Fibroblast of gingiva (primary cell): ENCODE data around the gene MTHFD1L.
"Not testable (repeated sequence)": the region's sequence is repeated elsewhere in the genome, so short reads cannot be mapped to it uniquely, and the experiment has no call there.

Experiments
- DNase-seq: peaks from one replicate; pipeline ENCODE4 v3.0.0-alpha.2; 2011; ENCODE audit warnings: low read depth

Gene MTHFD1L

DNA sequence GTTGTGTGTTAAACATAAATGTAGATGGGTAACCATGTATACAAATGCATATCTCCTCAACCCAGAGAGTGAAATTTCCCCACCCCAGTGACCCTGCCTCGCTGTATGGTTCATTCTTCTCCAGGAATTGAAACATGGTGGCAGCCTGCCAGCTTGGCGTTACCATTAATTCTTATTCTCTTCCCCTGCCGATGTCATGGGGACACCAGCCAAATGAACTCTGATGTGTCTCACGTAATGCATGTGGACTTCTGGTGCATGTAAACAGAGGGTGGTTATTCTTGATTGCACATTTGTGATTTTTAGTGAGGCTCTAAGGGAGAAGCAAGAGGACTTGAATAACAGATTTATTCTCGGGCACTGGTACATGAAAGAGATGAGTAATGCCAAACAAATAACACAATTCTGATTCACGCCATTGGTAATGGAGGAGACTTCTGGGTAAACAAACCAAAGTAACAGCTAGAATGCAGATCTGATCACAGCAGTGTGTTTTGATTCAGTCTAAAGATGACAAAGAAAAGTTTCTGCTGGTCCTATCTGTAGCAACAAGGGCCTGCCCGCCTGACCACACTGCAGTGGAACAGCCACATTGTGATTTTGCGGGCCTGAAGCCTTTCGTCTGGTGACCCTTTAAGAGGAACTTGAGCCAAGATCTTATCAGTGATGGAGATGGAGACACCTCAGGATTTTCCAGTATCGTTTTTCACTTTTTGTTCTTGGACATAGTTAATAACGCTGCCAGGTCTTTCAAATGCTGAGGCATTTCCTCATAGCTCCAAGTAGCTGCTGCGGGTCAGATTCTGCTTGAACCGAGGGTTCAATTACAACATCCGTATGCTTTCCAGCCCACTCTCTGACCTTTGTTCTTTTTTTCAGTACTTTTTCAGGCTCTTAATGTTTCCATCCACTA is 202.4 kb downstream of the MTHFD1L start:
- DNase-seq: peak; percentile 97

DNA sequence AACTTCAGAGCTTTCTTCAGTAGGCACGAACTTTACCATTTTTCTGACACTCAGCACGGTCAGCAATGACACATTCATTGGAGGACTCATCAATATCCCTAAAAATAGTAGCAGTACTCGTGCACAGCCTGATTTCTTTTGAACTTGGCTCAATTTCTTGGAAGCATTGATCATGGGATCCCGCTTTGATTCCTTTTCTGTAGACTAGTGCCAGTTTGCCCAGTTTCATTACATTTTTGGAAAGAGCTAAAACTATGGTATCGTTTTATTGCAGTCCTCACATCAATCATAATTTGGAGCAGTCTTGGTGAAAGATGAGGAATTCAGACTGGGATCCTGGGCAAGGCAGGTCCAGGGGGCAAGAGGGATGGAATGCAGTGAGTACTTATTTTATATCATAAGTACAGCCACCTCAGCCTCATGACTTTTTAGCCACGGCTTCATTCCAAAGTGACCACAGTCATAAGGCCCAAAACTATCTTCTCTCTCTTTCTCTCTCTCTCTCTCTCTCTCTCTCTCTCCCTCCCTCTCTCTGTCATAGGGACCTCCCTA is 203.3 kb downstream of the MTHFD1L start:
- DNase-seq: peak; percentile 31

DNA sequence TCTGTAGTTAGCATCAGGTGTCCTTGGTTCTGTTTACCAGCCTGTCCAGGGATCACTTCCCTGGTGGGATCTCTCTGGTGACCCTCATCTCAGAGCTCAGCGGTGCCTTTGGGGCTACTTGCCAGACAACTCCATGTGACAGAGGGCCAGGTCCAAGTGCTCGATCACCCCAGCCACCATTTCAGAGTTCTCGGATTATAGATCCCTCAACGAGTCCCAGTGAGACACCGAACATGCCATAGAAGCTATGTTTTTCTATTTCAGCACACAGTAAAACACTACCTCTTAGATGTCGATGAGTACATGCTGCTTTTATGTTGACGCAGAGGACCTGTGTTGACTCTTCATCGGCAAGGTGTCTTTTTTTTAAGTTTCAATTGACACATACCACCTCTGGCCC is 204.1 kb downstream of the MTHFD1L start:
- DNase-seq: no peak

DNA sequence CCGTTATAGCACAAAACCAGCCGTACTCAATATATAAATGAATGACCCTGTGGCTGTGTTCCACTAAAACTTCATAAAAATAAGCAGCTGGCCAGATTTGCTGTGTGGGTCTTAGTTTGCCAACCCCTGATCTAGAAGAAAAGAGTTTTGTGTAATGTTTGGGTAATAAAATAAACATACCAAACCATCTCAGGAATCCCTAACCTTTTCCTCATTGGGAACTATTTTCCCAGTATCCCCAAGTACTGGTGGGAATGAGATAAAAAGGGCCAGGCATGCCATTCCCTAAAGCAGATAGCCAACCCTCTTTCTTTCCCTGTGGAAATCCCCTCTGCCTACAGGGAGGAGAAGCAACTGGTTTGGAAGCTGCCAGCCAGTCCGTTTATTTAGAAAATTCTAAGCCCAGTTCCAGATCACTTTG is 205.1 kb downstream of the MTHFD1L start:
- peak; percentile 38 for DNase-seq

DNA sequence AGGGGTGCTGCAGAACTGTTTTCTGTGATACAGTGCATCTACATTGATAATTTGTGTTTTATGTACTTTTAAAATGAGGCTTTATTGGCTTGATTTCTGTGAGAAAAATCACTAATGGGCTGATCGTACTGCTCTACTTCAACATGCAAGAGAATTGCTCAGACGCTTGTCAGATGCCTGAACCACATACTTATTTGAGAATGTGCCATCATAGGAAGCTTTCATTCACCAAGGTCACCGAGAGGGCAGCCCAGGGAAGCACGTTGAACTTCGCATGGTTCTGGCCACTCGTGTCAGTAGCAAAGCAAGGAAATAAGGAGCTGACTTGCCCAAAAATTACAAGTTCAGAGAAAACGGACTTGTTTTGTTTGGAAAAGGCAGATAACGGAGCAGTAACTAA is 205.8 kb downstream of the MTHFD1L start:
- DNase-seq: peak; percentile 63

DNA sequence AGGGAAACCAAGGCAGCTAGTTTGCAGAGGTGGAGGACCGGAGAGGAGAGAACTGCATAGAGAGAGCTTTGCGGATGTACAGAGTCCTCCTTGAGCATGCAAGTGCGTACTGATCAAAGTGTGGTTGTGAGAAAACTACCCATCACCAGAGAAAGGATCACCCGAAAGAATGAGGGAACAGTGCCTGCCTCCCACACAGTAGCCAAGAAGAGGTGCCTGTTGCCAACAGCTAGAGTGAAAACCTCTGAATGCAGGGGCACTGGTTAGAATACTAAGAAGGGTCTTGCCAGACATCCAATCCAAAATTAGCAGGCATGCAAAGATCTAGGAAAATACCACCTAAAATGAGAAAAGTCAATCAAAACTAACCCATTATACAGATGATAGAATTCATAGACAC is 207.6 kb downstream of the MTHFD1L start:
- DNase-seq: no peak

DNA sequence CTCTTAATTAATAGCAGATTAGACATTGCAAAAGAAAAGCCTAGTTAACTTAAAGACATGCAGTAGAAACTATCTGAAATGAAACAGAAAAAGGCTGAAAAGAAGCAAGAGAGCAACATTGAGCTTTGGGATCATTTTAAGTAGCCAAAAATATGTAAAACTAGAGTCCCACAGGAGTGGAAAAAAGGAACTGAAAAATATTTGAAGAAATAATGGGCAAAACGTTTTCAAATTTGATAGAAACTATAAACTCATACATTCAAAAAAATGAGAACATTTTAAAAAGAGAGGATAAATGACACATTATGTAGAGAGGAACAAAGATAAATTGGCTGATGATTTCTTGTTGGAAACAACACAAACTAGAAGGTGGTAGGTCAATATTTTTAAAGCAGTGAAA is 208.2 kb downstream of the MTHFD1L start:
- DNase-seq: no peak

DNA sequence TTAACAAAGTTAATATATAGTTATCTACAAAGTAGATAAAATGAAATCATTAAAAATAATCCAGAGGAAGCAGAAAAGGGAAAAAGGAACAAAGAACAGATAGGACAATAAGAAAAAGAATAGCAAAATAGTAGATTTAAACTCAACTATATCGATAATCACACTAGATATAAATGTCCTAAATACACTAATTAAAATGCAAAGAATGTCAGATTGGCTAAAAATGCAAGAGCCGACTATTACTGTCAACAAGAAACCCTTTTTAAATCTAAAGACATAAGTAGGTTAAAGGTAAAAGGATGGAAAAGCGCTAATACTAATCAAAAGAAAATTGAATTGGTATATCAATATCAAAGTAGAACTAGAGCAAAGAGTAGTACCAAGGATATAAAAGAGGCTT is 209.5 kb downstream of the MTHFD1L start:
- no peak for DNase-seq

DNA sequence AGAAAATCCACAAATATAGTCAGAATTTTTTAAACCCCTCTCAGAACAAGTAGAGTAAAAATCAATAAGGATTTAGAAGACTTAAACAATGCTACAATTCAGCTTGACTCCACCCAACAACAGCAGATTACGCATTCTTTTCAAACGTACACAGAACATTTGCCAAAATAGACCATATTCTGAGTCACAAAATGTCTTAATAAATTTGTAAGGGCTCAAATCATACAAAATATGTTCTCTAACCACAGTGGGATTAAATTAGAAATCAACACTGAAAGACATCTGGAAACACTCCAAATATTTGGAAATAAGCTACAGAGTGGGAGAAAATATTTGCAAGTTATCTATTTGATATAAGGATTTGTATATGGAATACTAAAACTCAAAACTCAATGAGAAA is 210.0 kb downstream of the MTHFD1L start:
- peak; percentile 23 for DNase-seq

DNA sequence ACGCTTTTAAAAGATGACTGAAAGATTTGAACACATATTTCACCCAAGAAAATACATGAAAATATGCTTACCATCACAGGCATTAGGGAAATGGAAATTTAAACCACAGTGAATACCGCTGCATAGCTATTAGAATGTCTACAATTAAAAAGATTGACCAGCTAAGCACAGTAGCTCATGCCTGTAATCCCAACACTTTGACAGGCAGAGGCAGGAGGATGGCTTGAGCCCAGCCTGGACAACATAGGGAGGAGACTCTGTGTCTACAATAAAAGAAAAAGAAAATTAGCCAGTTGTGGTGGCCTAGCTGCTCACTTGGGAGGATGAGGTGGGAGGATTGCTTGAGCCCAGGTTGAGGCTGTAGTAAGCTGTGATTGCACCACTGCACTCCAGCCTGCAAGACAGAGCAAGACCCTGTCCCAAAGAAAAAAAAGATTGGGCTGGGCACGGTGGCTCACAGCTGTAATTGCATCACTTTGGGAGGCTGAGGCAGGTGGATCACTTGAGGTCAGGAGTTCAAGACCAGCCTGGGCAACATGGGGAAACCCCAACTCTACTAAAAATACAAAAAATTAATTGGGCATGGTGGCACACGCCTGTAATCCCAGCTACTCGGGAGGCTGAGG is 210.5 kb downstream of the MTHFD1L start:
- no peak for DNase-seq

DNA sequence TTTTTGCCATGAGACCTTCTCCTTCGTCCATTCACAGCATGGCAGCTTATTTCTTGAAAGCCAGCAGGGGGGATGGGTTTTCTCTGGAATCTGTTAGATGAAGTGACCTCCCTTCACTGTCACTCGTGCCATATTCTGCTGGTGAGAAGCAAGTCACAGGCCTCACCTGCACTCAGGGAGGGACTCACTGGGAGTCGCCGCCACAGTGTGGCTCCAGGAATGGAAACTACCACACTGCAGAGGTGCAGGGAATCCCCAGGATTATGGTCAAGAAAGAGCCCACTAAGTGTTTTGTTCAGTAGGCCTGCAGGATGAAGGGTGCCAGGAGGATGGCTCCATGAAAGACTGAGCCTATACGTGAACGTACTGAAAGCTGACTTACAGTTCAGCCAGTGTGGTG is 213.2 kb downstream of the MTHFD1L start:
- DNase-seq: no peak

DNA sequence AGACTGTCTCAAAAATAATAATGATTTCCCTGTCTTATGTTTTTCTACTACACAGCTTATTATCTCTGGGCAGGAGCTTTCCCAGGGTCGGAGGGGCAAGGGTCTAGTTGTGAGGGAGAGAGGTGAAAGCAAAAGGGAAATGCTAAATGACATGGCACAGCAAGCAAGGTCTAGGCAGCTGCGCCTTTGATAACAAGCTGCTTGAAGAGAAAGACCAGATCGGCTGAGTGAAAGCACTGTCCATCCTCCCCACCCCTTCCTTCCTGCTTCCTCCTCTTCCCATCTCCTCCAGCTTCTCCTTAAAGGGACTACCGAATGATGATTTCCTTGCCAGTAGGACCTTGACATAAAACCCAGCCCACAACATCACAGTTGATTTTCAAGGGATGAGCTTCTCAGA is 216.2 kb downstream of the MTHFD1L start:
- DNase-seq: no peak

DNA sequence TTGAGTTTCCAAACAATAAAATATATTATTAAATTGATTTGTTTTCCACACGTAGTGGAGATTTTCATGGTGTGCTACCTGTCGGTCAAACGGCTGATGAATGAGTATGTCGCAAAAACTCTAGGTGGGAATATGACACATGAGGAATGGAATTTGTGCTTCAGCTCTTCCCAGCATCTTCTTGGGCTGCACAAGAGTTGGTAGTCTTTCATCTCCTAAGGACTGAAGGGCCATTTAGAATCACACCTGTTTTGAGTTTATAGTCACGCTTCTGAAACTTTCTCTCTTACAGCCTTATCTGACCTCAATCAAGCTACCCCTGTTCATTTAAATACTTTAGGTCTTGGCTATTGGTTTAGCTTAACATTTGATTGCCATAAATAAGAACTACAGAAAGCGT is 216.6 kb downstream of the MTHFD1L start:
- no peak for DNase-seq

DNA sequence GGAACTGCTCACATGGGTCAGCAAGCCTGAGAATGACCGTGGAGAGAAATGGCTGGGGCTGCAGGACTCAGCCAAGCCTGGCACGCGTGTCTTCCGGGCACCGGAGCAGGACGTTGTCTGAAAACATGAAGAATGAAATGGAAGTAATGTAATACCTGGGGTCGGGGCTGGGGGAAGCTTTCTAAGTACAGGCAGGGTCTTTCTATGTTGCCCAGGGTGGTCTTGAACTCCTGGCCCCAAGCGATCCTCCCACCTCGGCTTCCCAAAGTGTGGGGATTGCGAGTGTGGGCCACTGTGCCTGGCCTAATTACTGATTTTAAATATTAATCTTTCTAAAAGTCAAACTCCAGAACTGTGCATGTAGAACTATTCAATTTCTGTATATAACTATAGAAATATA is 218.8 kb downstream of the MTHFD1L start:
- DNase-seq: no peak

DNA sequence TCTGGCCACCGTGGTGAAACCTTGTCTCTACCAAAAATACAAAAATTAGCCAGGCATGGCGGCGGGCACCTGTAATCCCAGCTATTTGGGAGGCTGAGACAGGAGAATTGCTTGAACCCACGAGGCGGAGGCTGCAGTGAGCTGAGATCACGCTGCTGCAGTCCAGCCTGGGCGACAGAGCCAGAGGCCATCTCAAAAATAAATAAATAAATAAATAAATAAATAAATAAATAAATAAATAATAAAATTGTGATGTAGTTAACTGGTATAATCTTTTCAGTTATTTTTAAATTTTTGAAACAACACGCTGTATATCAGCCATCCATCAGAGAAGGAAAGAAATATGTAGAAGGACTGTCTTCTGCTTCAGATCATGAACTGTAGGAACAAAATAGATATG is 221.6 kb downstream of the MTHFD1L start:
- DNase-seq: not testable (repeated sequence)

DNA sequence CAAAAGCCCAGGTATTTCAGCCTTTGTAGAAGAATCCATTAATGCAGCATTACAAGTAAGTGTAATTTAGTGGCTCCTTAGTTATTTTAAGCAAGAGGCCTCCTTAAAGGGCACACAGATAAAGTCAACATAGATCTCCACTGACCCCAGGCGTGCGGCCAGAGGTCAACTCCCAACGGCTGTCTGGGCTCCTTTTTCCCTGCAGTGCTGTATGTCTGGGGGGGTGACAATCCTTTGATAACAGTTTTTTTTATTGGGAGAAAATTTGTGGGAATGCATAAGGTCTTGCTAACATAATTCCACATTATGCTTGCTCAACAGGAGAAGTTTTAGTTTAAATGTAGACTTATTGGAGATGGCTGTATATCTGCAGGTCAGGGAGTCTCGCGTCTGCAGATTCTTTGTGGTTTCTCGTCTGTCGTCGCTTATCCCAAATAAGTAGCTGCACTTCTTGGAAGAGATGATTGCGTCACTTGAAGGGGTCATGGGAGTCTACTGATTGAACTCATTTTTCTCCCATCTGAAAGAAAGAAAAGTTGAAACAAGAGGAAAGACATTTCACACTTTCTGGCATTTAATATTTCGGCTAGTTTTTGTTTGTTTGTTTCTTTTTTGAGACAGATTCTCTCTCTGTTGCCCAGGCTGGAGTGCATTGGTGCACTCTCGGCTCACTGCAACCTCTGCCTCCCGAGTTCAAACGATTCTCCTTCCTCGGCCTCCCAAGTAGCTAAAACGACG is 222.5 kb downstream of the MTHFD1L start:
- peak; percentile 80 for DNase-seq

DNA sequence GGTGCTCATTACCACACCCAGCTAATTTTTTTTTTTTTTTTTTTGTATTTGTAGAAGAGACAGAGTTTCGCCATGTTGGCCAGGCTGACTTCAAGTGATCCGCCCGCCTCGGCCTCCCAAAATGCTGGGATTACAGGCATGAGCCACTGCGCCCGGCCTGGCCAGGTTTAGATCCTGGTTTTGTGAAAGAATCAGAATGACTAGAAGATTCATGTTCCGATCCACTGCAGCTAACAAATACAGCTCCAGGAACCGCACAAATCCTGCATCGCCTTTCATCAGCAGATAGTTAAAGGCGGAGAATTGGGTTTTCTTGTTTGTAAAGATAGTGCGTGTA is 223.1 kb downstream of the MTHFD1L start:
- no peak for DNase-seq

DNA sequence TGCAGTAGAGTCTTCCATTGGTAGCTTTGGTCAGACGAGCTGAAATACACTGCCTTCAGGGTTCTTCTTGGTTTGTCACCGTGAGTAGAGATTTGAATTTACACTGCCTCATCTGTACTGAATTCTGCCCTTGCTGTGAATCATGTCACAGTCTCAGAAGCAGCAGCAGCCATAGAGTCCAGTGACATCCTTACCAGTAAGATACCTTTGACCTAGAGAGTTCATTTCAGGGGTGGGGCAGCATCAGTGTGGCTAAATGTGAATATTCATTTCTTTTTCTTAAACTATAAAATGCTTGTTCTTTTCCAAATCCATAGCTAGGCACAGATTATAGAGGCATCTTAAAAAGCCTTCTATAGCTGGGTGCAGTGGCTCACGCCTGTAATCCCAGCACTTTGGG is 223.5 kb downstream of the MTHFD1L start:
- DNase-seq: no peak

DNA sequence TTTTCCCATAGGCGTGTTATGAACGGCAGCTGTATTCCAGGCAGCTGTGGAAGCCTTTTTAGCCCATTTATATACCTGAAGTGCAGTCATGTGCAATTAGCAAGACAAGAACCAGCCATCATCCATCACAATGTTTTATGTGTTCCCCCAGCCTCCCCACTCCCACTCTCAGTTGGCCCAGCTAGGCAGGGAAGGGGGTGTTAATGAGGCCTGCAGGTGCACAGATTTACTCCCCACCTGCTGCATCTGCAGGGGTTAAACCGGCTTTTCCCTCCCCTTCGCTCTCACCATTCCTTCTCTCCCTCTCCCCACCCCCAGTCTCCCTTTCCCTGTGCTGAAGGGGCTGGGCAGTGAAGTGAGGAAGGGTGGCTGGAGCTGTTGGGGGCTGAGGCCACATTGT is 224.5 kb downstream of the MTHFD1L start:
- DNase-seq: no peak

DNA sequence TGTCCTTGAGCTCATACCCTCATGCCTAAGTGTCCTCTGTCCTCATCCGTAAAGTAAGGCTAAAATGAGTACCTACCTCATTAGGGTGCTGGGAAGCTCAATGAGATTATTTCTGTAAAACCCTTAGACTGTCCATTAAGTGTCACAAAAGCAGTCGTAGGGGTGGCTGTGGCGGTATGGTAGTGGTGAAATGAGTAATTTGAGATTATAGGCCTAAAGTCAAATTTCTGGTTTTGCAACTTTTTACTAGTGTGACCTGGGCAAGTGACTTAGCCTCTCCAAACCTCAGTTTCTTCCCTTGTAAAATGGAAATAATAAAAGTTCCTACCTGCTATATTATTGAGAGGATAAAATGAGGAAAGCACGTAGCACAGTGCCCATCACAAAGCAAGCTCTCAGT is 226.1 kb downstream of the MTHFD1L start:
- no peak for DNase-seq

DNA sequence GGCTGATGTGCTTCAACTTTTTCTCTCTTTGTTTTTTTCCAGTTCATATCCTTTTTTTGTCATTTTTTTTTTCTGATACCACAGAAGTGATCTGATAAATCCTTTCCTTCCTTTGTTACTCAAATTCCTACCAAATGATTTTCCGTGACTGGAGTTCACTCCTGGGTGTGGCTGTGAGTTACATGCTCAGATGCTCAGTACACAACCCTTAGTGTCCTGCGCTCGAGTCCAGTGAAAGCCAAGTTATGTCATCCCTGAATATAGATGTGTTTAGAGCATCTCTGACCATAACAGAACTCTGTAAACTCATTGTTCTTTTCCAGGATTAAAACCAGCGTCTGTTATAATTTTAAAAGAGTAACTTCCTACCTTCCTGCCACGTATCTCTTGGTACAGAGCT is 227.1 kb downstream of the MTHFD1L start:
- DNase-seq: no peak

DNA sequence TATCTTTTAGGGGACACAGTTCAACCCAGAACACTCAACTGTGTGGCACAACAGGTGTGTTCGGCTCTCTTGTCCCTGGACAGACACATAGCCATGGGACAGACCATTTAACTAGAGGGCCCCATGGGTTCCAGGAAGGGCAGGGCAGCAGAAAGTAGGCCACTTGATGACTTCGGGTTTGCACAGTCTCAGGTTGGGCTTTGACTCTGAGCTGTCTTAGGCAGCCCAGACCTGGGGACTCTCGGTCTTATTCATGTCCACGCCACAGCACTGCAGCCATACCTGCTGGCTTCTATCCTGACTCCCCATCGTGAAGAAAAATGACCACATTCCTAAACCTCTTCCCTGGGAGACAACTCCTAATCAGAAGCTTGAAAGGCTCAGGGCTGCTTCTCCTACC is 228.2 kb downstream of the MTHFD1L start:
- no peak for DNase-seq
